PC-9 (cell line): ENCODE measurements around the gene PLXNC1. TPM values are rescaled to one million over a fixed set of nuclear protein-coding genes. Genes with fewer than 3 reads are reported as not detected.

Experiments
- BruUV-seq: library from RNA; stranded (reverse); fragments of 400-500 nt; replicated peaks from 2 replicates; lab custom pipeline; 2021; lab: Mats Ljungman, UMichigan
- CTCF ChIA-PET: fragments of 300-600 bp; sonication (Branson Sonifier 250); formaldehyde crosslinking; loops from one replicate; lab custom pipeline; 2022; ENCODE audit warnings: antibody characterized with exemption; lab: Charles Lee
- POLR2A ChIA-PET: fragments of 300-600 bp; sonication (Branson Sonifier 250); formaldehyde crosslinking; loops from one replicate; lab custom pipeline; 2022; ENCODE audit warnings: antibody characterized with exemption; ENCODE audit not compliant: unreplicated experiment; lab: Charles Lee
- DNase-seq, 2 experiments: peaks; one replicate each; pipeline versions ENCODE4 v3.0.0 to v3.0.0-alpha.2; 2015 to 2022; ENCODE audit warnings: mixed read lengths in 1 of 2
- H2AFZ ChIP-seq: fragments of 200-600 bp; sonication (generic); 2 replicates; pipeline ENCODE4 v1.8.1; 2017; ENCODE audit warnings: antibody characterized with exemption
- H3F3A ChIP-seq: fragments of 200-600 bp; sonication (generic); 2 replicates; pipeline ENCODE4 v1.8.1; 2017; ENCODE audit warnings: antibody characterized with exemption, mild to moderate bottlenecking, low read depth; ENCODE audit not compliant: insufficient read depth
- H3K27ac ChIP-seq: fragments of 200-600 bp; sonication (generic); 2 replicates; pipeline ENCODE4 v1.6.1; 2016; ENCODE audit warnings: mixed run types
- H3K27me3 ChIP-seq: fragments of 200-600 bp; sonication (generic); 2 replicates; pipeline ENCODE4 v1.6.1; 2016; ENCODE audit warnings: low read depth, mixed run types; ENCODE audit not compliant: insufficient read depth
- H3K36me3 ChIP-seq: fragments of 200-600 bp; sonication (generic); 2 replicates; pipeline ENCODE4 v1.6.1; 2016; ENCODE audit warnings: low read depth, mixed run types
- H3K4me1 ChIP-seq: fragments of 200-600 bp; sonication (generic); replicated peaks from 2 replicates; pipeline ENCODE4 v1.6.1; 2016; ENCODE audit warnings: mixed run types; ENCODE audit not compliant: insufficient read depth
- H3K4me2 ChIP-seq: fragments of 200-600 bp; sonication (generic); 2 replicates; pipeline ENCODE4 v1.6.1; 2017; ENCODE audit warnings: mixed run types
- H3K4me3 ChIP-seq: fragments of 200-600 bp; sonication (generic); 2 replicates; pipeline ENCODE4 v1.6.1; 2016; ENCODE audit warnings: mixed run types
- H3K79me2 ChIP-seq: fragments of 200-600 bp; sonication (generic); 2 replicates; pipeline ENCODE4 v1.6.1; 2017; ENCODE audit warnings: low read depth, mixed run types
- H3K9me2 ChIP-seq: fragments of 200-600 bp; sonication (generic); 2 replicates; pipeline ENCODE4 v1.8.1; 2017; ENCODE audit warnings: mild to moderate bottlenecking; ENCODE audit not compliant: insufficient read depth
- H3K9me3 ChIP-seq: fragments of 200-600 bp; sonication (generic); 2 replicates; pipeline ENCODE4 v1.8.1; 2016; ENCODE audit warnings: low read depth; ENCODE audit not compliant: insufficient read depth
- H4K20me1 ChIP-seq: fragments of 200-600 bp; sonication (generic); 2 replicates; pipeline ENCODE4 v1.8.1; 2017; ENCODE audit not compliant: insufficient read depth
- EZH2 ChIP-seq: fragments of 200-600 bp; sonication (generic); IDR thresholded peaks from 2 replicates; pipeline ENCODE4 v1.8.0; 2017; ENCODE audit warnings: antibody characterized with exemption, low read depth
- intact Hi-C: fragments of 100-400 bp; cut with micrococcal nuclease; formaldehyde crosslinking; loops from one replicate; pipeline ENCODE4 v1.10.0; 2022; ENCODE audit not compliant: unreplicated experiment
- total RNA-seq: library from RNA; stranded (reverse); gene quantifications from 2 replicates; pipeline ENCODE4 v1.2.3, GENCODE V29; 2021
- TF ChIP-seq, protein P1 (sequence below): fragments of 200-600 bp; sonication (generic); conservative IDR thresholded peaks from 2 replicates; pipeline ENCODE4 v1.6.1; 2017; ENCODE audit warnings: mixed run types, antibody characterized with exemption, mild to moderate bottlenecking, moderate library complexity

PLXNC1 gene
- total RNA-seq, 1 experiment from 2014 or later: 2.3 TPM

GRCh38 chr12:94353130-94353529 lies 204.8 kb downstream of the PLXNC1 start:
- H3K79me2 ChIP-seq: no peaks in the 10 kb centered on the region
- BruUV-seq: no TSS peak
- no peak overlapping the region for H3K27ac ChIP-seq
- TF ChIP-seq, protein P1, sequence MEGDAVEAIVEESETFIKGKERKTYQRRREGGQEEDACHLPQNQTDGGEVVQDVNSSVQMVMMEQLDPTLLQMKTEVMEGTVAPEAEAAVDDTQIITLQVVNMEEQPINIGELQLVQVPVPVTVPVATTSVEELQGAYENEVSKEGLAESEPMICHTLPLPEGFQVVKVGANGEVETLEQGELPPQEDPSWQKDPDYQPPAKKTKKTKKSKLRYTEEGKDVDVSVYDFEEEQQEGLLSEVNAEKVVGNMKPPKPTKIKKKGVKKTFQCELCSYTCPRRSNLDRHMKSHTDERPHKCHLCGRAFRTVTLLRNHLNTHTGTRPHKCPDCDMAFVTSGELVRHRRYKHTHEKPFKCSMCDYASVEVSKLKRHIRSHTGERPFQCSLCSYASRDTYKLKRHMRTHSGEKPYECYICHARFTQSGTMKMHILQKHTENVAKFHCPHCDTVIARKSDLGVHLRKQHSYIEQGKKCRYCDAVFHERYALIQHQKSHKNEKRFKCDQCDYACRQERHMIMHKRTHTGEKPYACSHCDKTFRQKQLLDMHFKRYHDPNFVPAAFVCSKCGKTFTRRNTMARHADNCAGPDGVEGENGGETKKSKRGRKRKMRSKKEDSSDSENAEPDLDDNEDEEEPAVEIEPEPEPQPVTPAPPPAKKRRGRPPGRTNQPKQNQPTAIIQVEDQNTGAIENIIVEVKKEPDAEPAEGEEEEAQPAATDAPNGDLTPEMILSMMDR: no peak
- no peak for TF ChIP-seq EZH2
- intact Hi-C loops: no loop called here
- ChIA-PET CTCF (no interaction called here), POLR2A (no interaction called here)
- H3K27me3 ChIP-seq: no peaks in the 10 kb centered on the region
- peaks cover 21% of the 10 kb centered on the region for H3K36me3 ChIP-seq
- H3K9me3 ChIP-seq: peaks cover 21% of the 10 kb centered on the region
- H2AFZ ChIP-seq: no peak overlapping the region
- DNase-seq: no peak
- no peaks in the 10 kb centered on the region for H4K20me1 ChIP-seq
- no peaks in the 10 kb centered on the region for H3K9me2 ChIP-seq
- H3K4me1 ChIP-seq: no peaks in the 10 kb centered on the region
- no peak overlapping the region for H3K4me2 ChIP-seq
- H3F3A ChIP-seq: no peaks in the 10 kb centered on the region
- no peak overlapping the region for H3K4me3 ChIP-seq
